Immature natural killer cell (primary cell): Measurements from ENCODE around the gene SMCO3. TPM values are rescaled to one million over a fixed set of nuclear protein-coding genes. Genes with fewer than 3 reads are reported as not detected.

Source experiments
- DNase-seq, 3 donors: peaks; one replicate each; pipeline ENCODE4 v3.0.0; 2022; ENCODE audit warnings: mixed read lengths in 1 of 3
- H3K27ac Mint-ChIP-seq, 6 donors: one replicate each; pipeline ENCODE4 v1.8.0; 2020; ENCODE audit warnings: mixed read lengths in 6 of 6, mild to moderate bottlenecking in 5 of 6, inconsistent platforms in 4 of 6, moderate library complexity in 3 of 6
- H3K27me3 Mint-ChIP-seq, 3 donors: one replicate each; pipeline ENCODE4 v1.8.0; 2020 to 2021; ENCODE audit warnings: low read depth in 3 of 3, mild to moderate bottlenecking in 3 of 3, mixed read lengths in 3 of 3, moderate library complexity in 3 of 3, inconsistent platforms in 1 of 3
- H3K36me3 Mint-ChIP-seq, 3 donors: one replicate each; pipeline ENCODE4 v1.8.0; 2020; ENCODE audit warnings: mixed read lengths in 3 of 3, inconsistent platforms in 2 of 3, mild to moderate bottlenecking in 2 of 3
- H3K4me1 Mint-ChIP-seq, 2 donors: one replicate each; pipeline ENCODE4 v1.8.0; 2020; ENCODE audit warnings: inconsistent platforms in 2 of 2, mild to moderate bottlenecking in 2 of 2, mixed read lengths in 2 of 2, moderate library complexity in 1 of 2
- H3K4me3 Mint-ChIP-seq, 5 donors: one replicate each; pipeline ENCODE4 v1.8.0; 2020; ENCODE audit warnings: mild to moderate bottlenecking in 5 of 5, mixed read lengths in 5 of 5, inconsistent platforms in 3 of 5, moderate library complexity in 3 of 5
- H3K9me3 Mint-ChIP-seq, 6 donors: one replicate each; pipeline ENCODE4 v1.8.0; 2020; ENCODE audit warnings: mild to moderate bottlenecking in 6 of 6, mixed read lengths in 6 of 6, inconsistent platforms in 4 of 6, moderate library complexity in 3 of 6
- polyA plus RNA-seq, 3 donors: library from polyadenylated mRNA; unstranded; fragments of 300-500 nt; fragmentation: Illumina TruSeq; gene quantifications; one replicate each; pipeline ENCODE4 v1.2.3, GENCODE V29; 2021

Gene SMCO3
- polyA plus RNA-seq, 3 donors from 2014 or later: 0.10 TPM; not detected in 2

DNA sequence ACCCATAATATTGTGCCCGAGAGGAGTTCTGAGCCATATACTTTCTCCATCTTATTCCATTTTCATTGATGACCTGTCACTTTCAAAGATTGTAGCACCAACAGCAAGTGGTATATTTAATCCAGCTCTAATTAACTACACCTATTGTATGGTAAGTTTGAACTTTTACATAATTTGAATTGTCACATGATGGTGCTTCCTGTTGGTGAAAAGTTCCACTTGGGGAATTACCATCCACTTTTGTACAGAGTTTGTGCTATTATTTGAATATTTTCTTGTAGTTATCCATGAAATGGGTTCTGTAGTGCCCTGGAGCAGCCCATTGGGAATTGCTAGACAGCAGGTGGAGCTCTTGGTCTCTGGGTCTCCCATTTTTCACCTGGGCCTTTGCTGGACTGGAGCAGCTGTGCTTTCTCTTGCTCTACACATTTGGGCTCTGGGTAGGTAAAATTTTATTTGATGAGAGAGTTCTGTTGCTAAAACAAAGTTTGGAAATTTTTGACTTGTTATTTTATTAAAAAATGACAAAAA lies 3.0 kb downstream of the SMCO3 start:
- Mint-ChIP-seq H3K27me3 (no peaks in the 10 kb centered on the region), H3K9me3 (no peaks in the 10 kb centered on the region), H3K4me1 (no peaks in the 10 kb centered on the region), H3K4me3 (no peak overlapping the region), H3K27ac (no peak overlapping the region), H3K36me3 (no peaks in the 10 kb centered on the region)
- no peak for DNase-seq

DNA sequence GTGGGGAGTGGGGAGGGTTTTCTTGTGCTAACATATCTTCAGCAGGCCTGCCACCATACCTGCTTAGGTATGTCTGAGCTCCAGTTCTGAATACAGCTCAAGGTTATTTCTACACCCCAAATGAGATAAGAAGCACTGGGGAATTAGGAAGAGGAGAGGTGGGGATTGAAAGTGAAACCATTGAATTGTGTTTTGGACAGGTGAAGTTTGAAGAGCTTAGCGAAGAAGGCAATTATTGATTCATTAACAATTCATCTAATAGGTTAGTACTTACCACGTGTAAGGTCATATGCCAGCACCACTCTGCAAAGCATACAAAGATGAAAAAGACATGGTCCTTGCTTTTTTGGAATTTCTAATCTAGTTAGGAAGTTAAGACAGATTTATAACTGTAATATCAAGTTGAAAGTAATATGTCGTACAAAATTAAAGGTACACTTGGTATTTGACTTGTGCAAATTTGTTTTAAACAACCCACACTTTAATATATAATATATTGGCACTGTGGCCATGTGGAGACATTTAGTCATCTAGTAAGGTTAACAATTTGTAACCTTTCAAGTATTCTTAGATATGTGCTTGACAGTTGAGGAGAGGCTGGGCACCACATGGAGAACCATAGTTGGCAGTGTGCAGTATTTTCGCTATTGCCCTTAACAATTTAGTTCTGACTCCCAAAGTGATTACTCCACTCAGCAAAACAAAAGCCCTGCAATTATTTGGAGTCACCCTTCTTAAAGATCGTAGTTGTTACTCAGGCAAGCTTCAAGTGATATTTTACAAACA lies 3.6 kb downstream of the SMCO3 start:
- no peaks in the 10 kb centered on the region for H3K4me1 Mint-ChIP-seq
- DNase-seq: no peak
- no peaks in the 10 kb centered on the region for H3K9me3 Mint-ChIP-seq
- no peaks in the 10 kb centered on the region for H3K36me3 Mint-ChIP-seq
- H3K27ac Mint-ChIP-seq: no peak overlapping the region
- no peaks in the 10 kb centered on the region for H3K27me3 Mint-ChIP-seq
- no peak overlapping the region for H3K4me3 Mint-ChIP-seq

DNA sequence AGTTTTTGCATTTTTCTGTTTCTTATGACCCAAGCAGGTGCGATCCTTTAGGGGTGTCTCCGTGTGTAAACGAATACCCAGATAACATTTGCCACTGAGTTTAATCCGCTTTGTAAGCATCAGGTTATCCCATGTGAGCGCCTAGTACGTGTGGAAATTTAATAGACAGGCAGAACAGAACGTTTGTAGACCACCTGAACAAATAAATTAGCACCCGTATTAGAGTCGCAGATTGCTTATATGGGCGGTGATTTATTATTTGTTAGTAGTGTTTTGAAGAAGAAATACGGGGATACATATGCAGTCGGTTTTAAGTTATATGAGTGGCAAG lies 10.2 kb downstream of the SMCO3 start:
- H3K27me3 Mint-ChIP-seq: peaks cover 0 to 2% (median 0%) of the 10 kb centered on the region in 3 donors
- H3K4me1 Mint-ChIP-seq: peaks cover 0 to 5% of the 10 kb centered on the region in 2 donors
- peaks cover 0 to 8% (median 5%) of the 10 kb centered on the region in 3 donors for H3K36me3 Mint-ChIP-seq
- H3K27ac Mint-ChIP-seq: no peak overlapping the region
- no peaks in the 10 kb centered on the region for H3K9me3 Mint-ChIP-seq
- no peak for DNase-seq
- no peak overlapping the region for H3K4me3 Mint-ChIP-seq

DNA sequence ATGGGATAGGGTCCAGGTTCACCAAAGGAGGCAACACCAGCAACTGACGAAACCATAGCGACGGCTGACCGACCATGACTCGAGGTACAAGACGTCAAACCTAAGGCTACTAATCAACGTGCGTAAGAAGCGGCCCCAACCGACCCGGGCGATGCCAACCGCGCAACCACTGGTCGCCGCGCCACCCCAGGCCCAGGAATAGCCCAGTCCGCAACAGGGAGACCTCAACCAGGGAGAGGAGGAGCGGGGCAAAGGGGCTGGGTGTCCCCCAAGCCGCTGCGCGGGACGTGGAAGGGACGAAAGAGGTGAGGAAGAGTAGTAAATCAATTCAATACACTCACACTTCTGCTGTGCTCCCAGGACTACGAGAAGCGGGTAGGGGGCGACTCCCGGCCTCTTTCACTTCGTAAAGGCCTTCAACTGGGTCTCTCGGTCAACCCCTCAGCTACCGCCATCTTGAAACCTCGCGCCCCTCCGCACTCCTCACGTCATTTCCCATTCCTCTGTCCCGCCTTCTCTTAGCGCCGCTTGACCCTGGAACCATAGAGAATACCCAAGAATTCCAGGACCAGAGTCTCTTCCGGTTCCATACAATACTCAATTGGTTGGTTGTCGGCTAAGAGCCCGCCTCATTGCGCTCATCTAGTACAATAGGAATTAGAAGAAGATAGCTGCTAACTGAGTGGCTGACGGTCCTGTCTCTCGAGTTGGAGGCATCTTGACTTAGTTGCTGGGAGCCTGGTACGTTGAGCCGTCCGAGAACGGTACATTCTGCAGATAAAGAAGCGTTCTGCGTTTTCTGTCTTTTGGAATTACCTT lies 10.8 kb downstream of the SMCO3 start, which contains the start of the genes C12orf60 and WBP11:
C12orf60 (plus strand) TSS at position 660 of the 819 bp plus-strand sequence. CDS start 19,266 bp downstream, outside the sequence.
WBP11 (minus strand) TSS at position 468 of the 819 bp plus-strand sequence. CDS start 2,095 bp downstream, outside the sequence.
- Mint-ChIP-seq H3K36me3 (peaks cover 0 to 8% (median 5%) of the 10 kb centered on the region in 3 donors), H3K27me3 (peaks cover 0 to 2% (median 0%) of the 10 kb centered on the region in 3 donors), H3K9me3 (no peaks in the 10 kb centered on the region), H3K27ac (no peak within 1 kb of the TSS), H3K4me1 (peaks cover 0 to 5% of the 10 kb centered on the region in 2 donors), H3K4me3 (no peak within 1 kb of the TSS)
- DNase-seq: peak; percentile 91 to 93 (median 91)

DNA sequence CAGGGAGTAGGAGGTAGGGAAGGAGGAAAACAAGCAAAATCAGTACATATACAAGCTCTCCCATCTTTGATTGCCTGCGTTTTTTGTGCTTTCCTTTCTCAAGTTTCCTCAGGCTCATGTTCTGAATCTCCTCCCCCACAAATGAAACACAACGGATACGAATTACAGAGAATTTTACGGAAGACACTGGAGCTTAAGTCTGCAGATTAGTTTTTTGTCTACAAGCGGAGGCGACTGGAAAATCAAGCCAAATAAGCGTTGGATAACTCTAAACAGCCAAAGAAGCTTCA lies 11.3 kb downstream of the SMCO3 start:
- H3K9me3 Mint-ChIP-seq: no peaks in the 10 kb centered on the region
- H3K4me1 Mint-ChIP-seq: peaks cover 0 to 5% of the 10 kb centered on the region in 2 donors
- peaks cover 0 to 2% (median 0%) of the 10 kb centered on the region in 3 donors for H3K27me3 Mint-ChIP-seq
- no peak for DNase-seq
- no peak overlapping the region for H3K27ac Mint-ChIP-seq
- peaks cover 0 to 12% (median 5%) of the 10 kb centered on the region in 3 donors for H3K36me3 Mint-ChIP-seq
- no peak overlapping the region for H3K4me3 Mint-ChIP-seq

DNA sequence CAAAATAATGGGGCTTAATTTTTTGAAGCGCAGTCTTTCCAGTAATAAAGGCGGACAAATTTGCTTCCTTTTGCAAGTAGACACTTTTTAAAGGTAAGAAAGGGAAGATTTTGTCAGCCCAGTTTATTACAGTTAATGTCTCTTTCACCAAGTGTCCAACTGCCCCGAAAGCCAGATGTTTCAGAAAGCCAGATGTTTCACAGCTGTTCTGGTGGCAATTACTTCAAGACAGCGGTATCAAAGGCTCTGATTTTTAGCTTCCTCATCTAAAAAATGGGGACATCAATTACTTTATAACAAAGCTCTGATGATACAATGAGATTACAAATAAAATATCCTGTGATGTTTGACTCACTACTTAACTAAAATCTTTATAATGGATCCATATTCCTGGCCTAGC lies 11.7 kb downstream of the SMCO3 start:
- no peak for DNase-seq
- Mint-ChIP-seq H3K4me3 (no peak overlapping the region), H3K4me1 (peaks cover 0 to 5% of the 10 kb centered on the region in 2 donors), H3K36me3 (peaks cover 0 to 16% (median 8%) of the 10 kb centered on the region in 3 donors), H3K27ac (no peak overlapping the region), H3K9me3 (no peaks in the 10 kb centered on the region), H3K27me3 (peaks cover 0 to 3% (median 0%) of the 10 kb centered on the region in 3 donors)

DNA sequence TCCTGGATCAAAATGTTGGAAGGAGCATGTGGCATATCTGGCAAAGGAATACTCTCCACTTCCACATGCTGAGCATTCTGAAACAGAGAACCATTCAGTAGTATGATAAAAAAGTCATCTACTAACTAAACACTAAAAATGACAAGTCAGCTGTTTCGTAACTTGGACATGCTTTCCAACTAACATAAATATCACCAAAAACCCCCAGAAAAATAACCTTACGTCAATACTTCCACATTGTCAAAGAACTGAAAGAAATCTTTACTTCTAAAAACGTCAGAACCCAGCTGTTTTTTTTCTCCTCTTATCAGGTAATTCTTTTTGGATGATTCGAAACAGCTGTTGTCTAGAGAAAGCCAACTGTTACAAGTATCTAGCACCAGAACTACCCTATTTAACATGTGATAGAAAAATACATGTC lies 18.9 kb downstream of the SMCO3 start:
- Mint-ChIP-seq H3K4me3 (no peak overlapping the region), H3K27me3 (peaks cover 0 to 3% (median 2%) of the 10 kb centered on the region in 3 donors), H3K27ac (peak overlapping the region in 1 of 6 donors; percentile 4), H3K9me3 (no peaks in the 10 kb centered on the region), H3K36me3 (peaks cover 22 to 58% (median 46%) of the 10 kb centered on the region in 3 donors), H3K4me1 (peaks cover 0 to 2% of the 10 kb centered on the region in 2 donors)
- DNase-seq: no peak

DNA sequence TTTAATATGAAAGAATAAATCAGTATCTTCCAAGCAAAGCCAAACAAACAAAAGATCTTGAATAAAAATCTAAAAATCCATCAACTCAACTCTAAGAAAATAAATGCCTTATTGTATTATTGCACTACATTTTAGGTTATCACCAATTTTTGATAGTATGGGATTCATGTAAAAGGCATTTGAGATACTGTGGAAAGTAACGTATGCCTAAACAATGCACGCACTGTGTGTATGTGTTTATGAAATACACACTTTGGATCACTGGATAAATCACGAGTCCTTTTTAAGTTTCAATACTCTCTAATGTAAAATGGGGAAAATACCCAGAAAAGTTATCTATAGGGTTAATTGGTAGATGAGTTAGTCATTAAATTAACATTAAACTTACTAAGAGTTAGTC lies 28.4 kb downstream of the SMCO3 start:
- H3K27ac Mint-ChIP-seq: no peak overlapping the region
- H3K4me3 Mint-ChIP-seq: no peak overlapping the region
- no peak for DNase-seq
- no peaks in the 10 kb centered on the region for H3K4me1 Mint-ChIP-seq
- peaks cover 0 to 3% (median 0%) of the 10 kb centered on the region in 3 donors for H3K27me3 Mint-ChIP-seq
- no peaks in the 10 kb centered on the region for H3K9me3 Mint-ChIP-seq
- H3K36me3 Mint-ChIP-seq: peaks cover 22 to 51% (median 23%) of the 10 kb centered on the region in 3 donors

DNA sequence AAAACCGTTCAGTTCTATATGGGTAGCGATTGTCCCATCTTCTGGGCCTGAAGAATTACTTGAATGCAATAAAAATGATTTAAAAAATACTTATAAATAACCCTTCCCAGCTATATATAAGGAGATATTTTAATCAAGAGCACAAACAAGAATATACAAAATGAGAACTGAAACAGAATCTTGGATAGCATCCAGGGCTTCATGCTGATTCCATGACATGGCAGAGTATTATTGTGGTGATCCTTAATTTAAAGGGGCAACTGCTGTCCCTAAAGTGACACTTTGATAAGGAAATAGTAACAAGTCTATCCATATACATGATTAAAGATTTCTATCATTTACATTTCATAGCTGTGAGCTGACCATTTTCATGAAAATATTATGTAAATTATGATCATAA lies 29.5 kb downstream of the SMCO3 start:
- Mint-ChIP-seq H3K36me3 (peaks cover 12 to 40% (median 15%) of the 10 kb centered on the region in 3 donors), H3K4me1 (no peaks in the 10 kb centered on the region), H3K9me3 (no peaks in the 10 kb centered on the region), H3K27me3 (peaks cover 0 to 3% (median 0%) of the 10 kb centered on the region in 3 donors), H3K4me3 (no peak overlapping the region), H3K27ac (peak overlapping the region in 1 of 6 donors; percentile 57)
- DNase-seq: no peak

DNA sequence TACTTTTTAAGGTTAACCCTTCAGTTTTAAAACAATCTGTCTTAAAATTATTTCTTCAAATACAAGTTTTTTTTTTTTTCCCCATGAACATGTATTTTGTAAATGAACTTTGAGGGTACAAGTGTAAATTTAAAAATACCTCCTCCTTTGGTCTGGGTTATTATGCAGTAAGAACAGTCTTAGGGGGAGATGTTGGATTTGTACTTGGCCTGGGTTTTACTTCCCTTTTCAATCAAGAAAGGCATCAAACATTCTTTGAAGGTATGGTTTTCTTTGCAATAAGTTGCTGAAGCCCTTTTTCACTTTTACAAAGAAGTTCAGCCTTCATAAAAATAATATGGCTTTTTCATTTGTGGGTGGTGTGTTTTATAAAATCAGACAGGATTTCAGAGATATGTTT lies 31.2 kb downstream of the SMCO3 start:
- H3K4me3 Mint-ChIP-seq: no peak overlapping the region
- H3K27ac Mint-ChIP-seq: no peak overlapping the region
- H3K4me1 Mint-ChIP-seq: no peaks in the 10 kb centered on the region

DNA sequence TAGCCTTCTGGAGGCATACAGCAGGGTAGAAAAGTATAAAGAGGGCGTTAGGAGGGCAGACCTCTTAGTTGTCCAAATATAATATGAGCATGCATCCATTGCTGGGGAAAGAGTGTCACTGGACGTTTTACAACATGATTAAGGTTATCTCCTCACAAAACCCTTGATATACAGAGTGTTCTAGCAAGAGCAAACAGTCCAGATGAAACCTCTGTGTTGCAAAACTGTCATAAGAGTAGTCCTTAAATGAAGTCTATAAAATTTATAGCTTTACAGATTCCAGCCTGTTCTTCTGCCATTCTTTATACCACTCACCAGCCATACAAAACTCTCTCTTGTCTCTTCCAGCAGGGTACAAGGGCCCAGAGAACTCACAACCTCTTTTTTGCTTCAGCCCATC lies 32.4 kb downstream of the SMCO3 start:
- Mint-ChIP-seq H3K9me3 (no peaks in the 10 kb centered on the region), H3K36me3 (peaks cover 4 to 14% (median 5%) of the 10 kb centered on the region in 3 donors), H3K27me3 (peaks cover 0 to 3% (median 3%) of the 10 kb centered on the region in 3 donors), H3K4me3 (no peak overlapping the region), H3K27ac (no peak overlapping the region), H3K4me1 (peaks cover 0 to under 1% of the 10 kb centered on the region in 2 donors)
- no peak for DNase-seq

More for the DNA sequence above, 31.2 kb downstream of the SMCO3 start:
- peaks cover 8 to 26% (median 11%) of the 10 kb centered on the region in 3 donors for H3K36me3 Mint-ChIP-seq
- DNase-seq: no peak
- no peaks in the 10 kb centered on the region for H3K9me3 Mint-ChIP-seq
- peaks cover 0 to 3% (median 3%) of the 10 kb centered on the region in 3 donors for H3K27me3 Mint-ChIP-seq

DNA sequence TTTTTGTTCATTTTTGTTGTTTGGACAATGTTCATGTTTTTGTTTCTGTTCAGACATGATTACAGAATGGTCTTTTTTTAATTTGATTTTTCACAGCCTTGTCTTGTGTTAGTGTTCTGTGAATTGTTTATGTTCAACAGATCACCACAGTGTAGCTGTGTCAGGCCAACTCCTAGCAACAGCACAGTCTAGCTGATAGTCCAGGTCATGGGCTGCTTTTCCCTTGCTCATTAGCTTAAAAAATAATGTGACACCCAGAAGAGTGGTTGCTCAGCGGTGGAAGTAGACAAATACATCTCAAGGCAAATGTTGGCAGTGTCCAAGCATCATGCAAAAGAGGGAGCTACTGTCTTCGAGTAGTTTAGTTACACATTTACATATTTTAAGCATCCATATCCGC lies 33.1 kb downstream of the SMCO3 start:
- Mint-ChIP-seq H3K4me3 (no peak overlapping the region), H3K9me3 (no peaks in the 10 kb centered on the region), H3K4me1 (peaks cover 6 to 7% of the 10 kb centered on the region in 2 donors)

DNA sequence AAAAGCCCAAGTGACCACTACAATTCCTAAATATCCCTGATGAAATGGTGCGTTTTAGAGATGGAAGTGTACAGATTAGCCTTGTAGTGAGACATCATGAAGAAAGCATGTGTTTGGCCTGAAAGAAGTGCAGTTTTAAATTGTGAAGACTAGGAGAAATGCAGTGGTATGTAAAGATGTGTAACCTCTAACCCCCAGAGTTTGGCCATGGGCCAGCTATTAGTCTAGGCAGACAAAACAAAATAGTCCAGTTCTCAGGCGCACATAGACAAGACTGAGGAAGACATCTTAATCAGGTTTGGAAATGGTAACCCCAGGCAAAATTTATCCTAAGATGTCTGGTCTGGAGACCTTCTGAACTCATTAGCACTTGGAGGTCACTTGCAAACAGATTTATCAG lies 34.1 kb downstream of the SMCO3 start:
- peaks cover 1 to 8% (median 5%) of the 10 kb centered on the region in 3 donors for H3K36me3 Mint-ChIP-seq
- H3K27ac Mint-ChIP-seq: no peak overlapping the region
- no peak overlapping the region for H3K4me3 Mint-ChIP-seq
- no peak for DNase-seq
- H3K27me3 Mint-ChIP-seq: peaks cover 1 to 8% (median 3%) of the 10 kb centered on the region in 3 donors
- no peaks in the 10 kb centered on the region for H3K9me3 Mint-ChIP-seq
- peaks cover 16 to 17% of the 10 kb centered on the region in 2 donors for H3K4me1 Mint-ChIP-seq

More for the DNA sequence above, 33.1 kb downstream of the SMCO3 start:
- no peak overlapping the region for H3K27ac Mint-ChIP-seq
- peaks cover 0 to 3% (median 3%) of the 10 kb centered on the region in 3 donors for H3K27me3 Mint-ChIP-seq
- H3K36me3 Mint-ChIP-seq: peaks cover 4 to 11% (median 5%) of the 10 kb centered on the region in 3 donors
- no peak for DNase-seq
